Kidney (tissue), 14 donors: ENCODE data around the gene TPSG1. TPM values are rescaled to one million over a fixed set of nuclear protein-coding genes. Genes with fewer than 3 reads are reported as not detected.

ENCODE experiments used
- DNase-seq, 5 donors: peaks; one replicate each; pipeline ENCODE4 v3.0.0-alpha.2; 2013 to 2020
- FAIRE-seq: peaks from 2 replicates; lab custom pipeline; 2012; peaks lifted over from hg19 to GRCh38; lab: Jason Lieb, UNC
- H3K27ac ChIP-seq, 2 donors: one replicate each; pipeline ENCODE4 v1.7.0; 2013; ENCODE audit warnings: low read depth in 2 of 2, low read length in 2 of 2, inconsistent platforms in 1 of 2
- H3K27me3 ChIP-seq: one replicate; pipeline ENCODE4 v1.7.1; 2013; ENCODE audit warnings: low read length, inconsistent platforms; ENCODE audit not compliant: control insufficient read depth, insufficient read depth
- H3K36me3 ChIP-seq, 3 donors: one replicate each; pipeline versions ENCODE4 v1.7.0 to v1.7.1; 2013; ENCODE audit warnings: low read length in 3 of 3, control low read depth in 1 of 3, inconsistent platforms in 1 of 3; ENCODE audit not compliant: insufficient read depth in 3 of 3, control insufficient read depth in 2 of 3
- H3K4me1 ChIP-seq, 3 donors: one replicate each; pipeline versions ENCODE4 v1.7.0 to v1.7.1; 2013; ENCODE audit warnings: low read length in 3 of 3, inconsistent platforms in 1 of 3, low read depth in 1 of 3; ENCODE audit not compliant: control insufficient read depth in 2 of 3, insufficient read depth in 2 of 3
- H3K4me3 ChIP-seq, 3 donors: one replicate each; pipeline versions ENCODE4 v1.7.0 to v1.8.1; 2013; ENCODE audit warnings: low read length in 3 of 3, control low read depth in 1 of 3, inconsistent platforms in 1 of 3
- H3K9ac ChIP-seq, 3 donors: one replicate each; pipeline versions ENCODE4 v1.7.0 to v1.7.1; 2013; ENCODE audit warnings: low read length in 3 of 3, control low read depth in 1 of 3, inconsistent platforms in 1 of 3
- H3K9me3 ChIP-seq, 3 donors: one replicate each; pipeline versions ENCODE4 v1.7.0 to v1.7.1; 2013; ENCODE audit warnings: low read length in 3 of 3, control low read depth in 1 of 3, inconsistent platforms in 1 of 3; ENCODE audit not compliant: control insufficient read depth in 2 of 3, insufficient read depth in 1 of 3
- intact Hi-C: fragments of 100-400 bp; cut with DNase I; formaldehyde crosslinking; loops from one replicate; pipeline ENCODE4 v1.11.1; 2022
- polyA plus RNA-seq: library from polyadenylated mRNA; stranded (reverse); fragments of 350-450 nt; fragmentation: Illumina TruSeq; extraction: RNeasy Lipid Tissue Mini Kit (QIAGEN cat#74804); gene quantifications from one replicate; pipeline ENCODE4 v1.2.3, GENCODE V29; 2014; ENCODE audit warnings: low read depth, low replicate concordance; ENCODE audit not compliant: insufficient read depth
- total RNA-seq: library from RNA; stranded (reverse); fragmentation: NEBNext Ultra II Directional; extraction: Animal tissue kit (Norgen Biotek cat#: 25700); gene quantifications from one replicate; pipeline ENCODE4 v1.2.1, GENCODE V29; 2021
- TF ChIP-seq, protein P1 (sequence below): IDR thresholded peaks from 3 replicates; pipeline ENCODE4 v1.5.1; 2012; ENCODE audit warnings: mild to moderate bottlenecking, moderate library complexity, borderline replicate concordance; ENCODE audit not compliant: insufficient read depth; ENCODE audit errors: extremely low read depth
- donor health status: control.
- donor health status: control.
- donor health status: control.
- donor health status: control.
- donor health status: control.
- donor health status: DM: yes; HTN: yes; CAD: no.
- donor health status: Normal renal cell carcinoma (clear cell type).

TPSG1 gene
- total and polyA plus RNA-seq, 2 donors from 2014 or later: 0.86 to 3.4 TPM

DNA sequence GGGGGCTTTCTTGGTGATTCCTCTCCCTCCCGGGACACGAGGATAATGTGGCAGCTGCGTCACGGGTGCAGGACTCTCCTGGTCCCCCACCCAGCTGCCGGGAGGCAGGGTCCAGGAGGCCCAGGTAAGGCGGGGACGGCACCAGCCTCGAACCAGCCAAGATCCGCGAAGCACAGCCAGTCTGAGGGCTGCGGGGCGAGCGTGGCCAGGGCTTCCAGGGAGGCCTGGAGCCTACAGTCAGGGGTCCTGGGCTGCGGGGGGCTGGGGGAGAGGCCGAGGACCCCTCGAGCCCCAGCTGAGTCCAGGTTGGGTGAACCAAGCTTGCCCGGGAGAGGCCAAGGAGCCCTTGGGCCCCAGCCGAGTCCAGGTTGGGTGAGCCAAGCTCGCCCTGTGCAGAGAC lies 40.8 kb upstream of the TPSG1 start:
- intact Hi-C loops: no loop called here
- Histone ChIP-seq H3K9ac (no peak overlapping the region), H3K4me3 (no peak overlapping the region), H3K27me3 (no peaks in the 10 kb centered on the region), H3K36me3 (no peaks in the 10 kb centered on the region), H3K9me3 (no peaks in the 10 kb centered on the region), H3K27ac (no peak overlapping the region), H3K4me1 (no peaks in the 10 kb centered on the region)
- peak in 1 of 5 donors; percentile 53 for DNase-seq
- FAIRE-seq: no peak
- TF ChIP-seq, protein P1, sequence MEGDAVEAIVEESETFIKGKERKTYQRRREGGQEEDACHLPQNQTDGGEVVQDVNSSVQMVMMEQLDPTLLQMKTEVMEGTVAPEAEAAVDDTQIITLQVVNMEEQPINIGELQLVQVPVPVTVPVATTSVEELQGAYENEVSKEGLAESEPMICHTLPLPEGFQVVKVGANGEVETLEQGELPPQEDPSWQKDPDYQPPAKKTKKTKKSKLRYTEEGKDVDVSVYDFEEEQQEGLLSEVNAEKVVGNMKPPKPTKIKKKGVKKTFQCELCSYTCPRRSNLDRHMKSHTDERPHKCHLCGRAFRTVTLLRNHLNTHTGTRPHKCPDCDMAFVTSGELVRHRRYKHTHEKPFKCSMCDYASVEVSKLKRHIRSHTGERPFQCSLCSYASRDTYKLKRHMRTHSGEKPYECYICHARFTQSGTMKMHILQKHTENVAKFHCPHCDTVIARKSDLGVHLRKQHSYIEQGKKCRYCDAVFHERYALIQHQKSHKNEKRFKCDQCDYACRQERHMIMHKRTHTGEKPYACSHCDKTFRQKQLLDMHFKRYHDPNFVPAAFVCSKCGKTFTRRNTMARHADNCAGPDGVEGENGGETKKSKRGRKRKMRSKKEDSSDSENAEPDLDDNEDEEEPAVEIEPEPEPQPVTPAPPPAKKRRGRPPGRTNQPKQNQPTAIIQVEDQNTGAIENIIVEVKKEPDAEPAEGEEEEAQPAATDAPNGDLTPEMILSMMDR: no peak

DNA sequence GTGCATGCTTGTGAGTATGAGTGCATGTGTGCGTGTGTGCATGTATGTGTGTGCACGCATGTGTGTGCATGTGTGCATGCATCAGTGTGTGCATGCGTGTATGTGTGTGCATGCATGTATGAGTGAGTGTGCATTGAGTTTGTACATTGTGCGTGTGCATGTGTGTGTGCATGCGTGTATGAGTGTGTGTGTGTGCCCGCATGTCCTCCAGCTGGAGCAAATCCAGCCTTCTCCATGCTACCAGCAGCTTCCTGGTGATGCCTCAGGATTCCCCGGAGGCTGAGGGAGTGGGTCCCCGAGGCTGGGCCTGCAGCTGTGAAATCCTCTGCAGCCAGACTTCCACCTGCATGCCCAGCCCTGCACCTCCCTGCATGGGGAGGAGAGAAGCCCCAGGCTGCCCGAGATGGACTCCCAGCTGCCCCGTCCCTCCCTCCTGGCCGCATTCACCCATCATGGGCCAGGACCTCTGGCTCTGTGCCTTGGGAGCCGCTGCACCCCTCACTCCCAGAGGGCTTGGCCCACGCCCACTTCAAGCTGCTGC lies 40.1 kb upstream of the TPSG1 start:
- Histone ChIP-seq H3K27ac (no peak overlapping the region), H3K9ac (no peak overlapping the region), H3K27me3 (no peaks in the 10 kb centered on the region), H3K4me3 (no peak overlapping the region), H3K36me3 (no peaks in the 10 kb centered on the region), H3K9me3 (no peaks in the 10 kb centered on the region), H3K4me1 (no peaks in the 10 kb centered on the region)
- FAIRE-seq (no peak), DNase-seq (peak in 1 of 5 donors; percentile 63)
- intact Hi-C loops: no loop called here
- TF ChIP-seq, protein P1: no peak

DNA sequence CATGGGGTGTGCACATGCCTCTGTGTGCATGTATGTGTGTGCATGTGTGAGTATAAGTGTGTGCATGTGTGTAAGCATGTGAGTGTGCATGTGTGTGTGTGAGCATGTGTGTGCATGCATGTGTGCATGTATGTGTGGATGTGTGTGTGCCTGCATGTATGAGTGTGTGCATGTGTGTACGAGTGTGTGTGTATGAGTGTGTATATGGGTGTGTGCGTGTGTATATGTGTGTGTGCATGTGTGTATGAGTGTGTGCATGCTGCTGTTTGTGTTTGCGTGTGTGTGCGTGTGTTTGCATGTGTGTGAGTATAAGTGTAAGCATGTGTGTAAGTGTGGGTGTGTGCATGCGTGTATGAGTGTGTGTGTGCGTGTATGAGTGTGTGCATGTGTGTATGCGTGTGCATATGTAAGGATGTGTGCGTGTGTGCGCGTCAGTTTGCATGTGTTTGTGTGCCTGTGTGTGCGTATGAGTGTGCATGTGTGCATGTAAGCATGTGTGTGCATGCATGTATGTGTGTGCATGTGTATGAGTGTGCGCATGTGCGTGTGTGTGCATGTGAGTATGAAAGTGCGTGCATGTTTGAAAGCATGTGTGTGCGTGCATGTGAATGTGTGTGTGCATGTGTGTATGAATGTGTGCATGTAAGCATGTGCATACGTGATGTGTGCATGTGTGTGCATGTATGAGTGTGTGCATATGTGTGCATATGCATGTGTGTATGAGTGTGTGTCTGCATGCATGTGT lies 39.4 kb upstream of the TPSG1 start:
- H3K27me3 ChIP-seq: no peaks in the 10 kb centered on the region
- DNase-seq (no peak), FAIRE-seq (no peak)
- H3K9me3 ChIP-seq: no peaks in the 10 kb centered on the region
- TF ChIP-seq, protein P1: no peak
- intact Hi-C loops: no loop called here
- no peak overlapping the region for H3K27ac ChIP-seq
- H3K36me3 ChIP-seq: no peaks in the 10 kb centered on the region
- no peak overlapping the region for H3K9ac ChIP-seq
- no peaks in the 10 kb centered on the region for H3K4me1 ChIP-seq
- H3K4me3 ChIP-seq: peak overlapping the region in 1 of 3 donors; percentile 27
